GM18499 (cell line): ENCODE measurements around the gene CHRNB2.

ENCODE experiments used
- ATAC-seq: cut with Tn5 transposase; IDR thresholded peaks from one replicate; pipeline ENCODE4 v1.9.1; 2021; ENCODE audit warnings: moderate number of reproducible peaks; ENCODE audit not compliant: insufficient read depth, unreplicated experiment

CHRNB2 gene

GRCh38 chr1:154577346-154578057 is 9.9 kb downstream of the CHRNB2 start:
- ATAC-seq: no peak

GRCh38 chr1:154578058-154578418 is 10.5 kb downstream of the CHRNB2 start:
- ATAC-seq: no peak

- ATAC-seq: no peak
These were observed 11.8 kb downstream of the CHRNB2 start for GRCh38 chr1:154579374-154579773.

- ATAC-seq: no peak
These were observed 14.2 kb downstream of the CHRNB2 start for GRCh38 chr1:154581766-154582165.

GRCh38 chr1:154582885-154583284 is 15.3 kb downstream of the CHRNB2 start:
- no peak for ATAC-seq

GRCh38 chr1:154583773-154584172 is 16.2 kb downstream of the CHRNB2 start:
- no peak for ATAC-seq

- no peak for ATAC-seq
These were observed 16.9 kb downstream of the CHRNB2 start for GRCh38 chr1:154584267-154584994.

- ATAC-seq: no peak
These were observed 18.7 kb downstream of the CHRNB2 start for GRCh38 chr1:154586231-154586630.

GRCh38 chr1:154586641-154587040 is 19.1 kb downstream of the CHRNB2 start:
- ATAC-seq: no peak

- no peak for ATAC-seq
These were observed 22.2 kb downstream of the CHRNB2 start for GRCh38 chr1:154589780-154590179.

GRCh38 chr1:154590756-154591155 is 23.2 kb downstream of the CHRNB2 start:
- ATAC-seq: no peak

- ATAC-seq: no peak
These were observed 23.6 kb downstream of the CHRNB2 start for GRCh38 chr1:154591206-154591605.

- ATAC-seq: no peak
These were observed 25.8 kb downstream of the CHRNB2 start for GRCh38 chr1:154593390-154593789.

- no peak for ATAC-seq
These were observed 27.2 kb downstream of the CHRNB2 start for GRCh38 chr1:154594811-154595210.

GRCh38 chr1:154595621-154596020 is 28.0 kb downstream of the CHRNB2 start:
- ATAC-seq: no peak

GRCh38 chr1:154598871-154599635 is 31.5 kb downstream of the CHRNB2 start:
- ATAC-seq: no peak

- ATAC-seq: no peak
These were observed 32.1 kb downstream of the CHRNB2 start for GRCh38 chr1:154599658-154600057.

- ATAC-seq: no peak
These were observed 35.7 kb downstream of the CHRNB2 start for GRCh38 chr1:154603317-154603716.

- ATAC-seq: no peak
These were observed 38.0 kb downstream of the CHRNB2 start for GRCh38 chr1:154605534-154605933.

- no peak for ATAC-seq
These were observed 39.6 kb downstream of the CHRNB2 start for GRCh38 chr1:154607106-154607608.
